ENCODE measurements around the gene CASTOR1. TPM values are rescaled to one million over a fixed set of nuclear protein-coding genes. Genes with fewer than 3 reads are reported as not detected.

CASTOR1 gene
- total RNA-seq, 2 experiments from 2014 or later, result 3.6 to 4.0 TPM

GRCh38 chr22:30290342-30291057, 1.2 kb upstream of the CASTOR1 start:
- no peak for DNase-seq
- Mint-ChIP-seq H3K9me3 (no peaks in the 10 kb centered on the region), H3K4me3 (peak overlapping the region; percentile 76), H3K27me3 (no peaks in the 10 kb centered on the region), H3K27ac (peak overlapping the region; percentile 69), H3K36me3 (peaks cover 9% of the 10 kb centered on the region), H3K4me1 (ENCODE audit: low read depth) (peaks cover 24% of the 10 kb centered on the region)
- ChIA-PET CTCF (interaction anchor here (1.2 to 9.4 kb wide), 11 partner anchors 9 to 186 kb away, joined by 4 to 414 read pairs (median 45); partner anchors contain the start of genes MTFP1, OSM, RNF215 and TBC1D10A), POLR2A (interaction anchor here (0.7 to 3.3 kb wide), 8 partner anchors 12 to 97 kb away, joined by 3 to 31 read pairs (median 4); partner anchors contain the start of genes CCDC157, RNF215, SF3A1 and TBC1D10A)
- intact Hi-C loops (cut with micrococcal nuclease), result no loop called here

GRCh38 chr22:30289980-30290313, 642 bp upstream of the CASTOR1 start:
- H3K27me3 Mint-ChIP-seq, result no peaks in the 10 kb centered on the region
- ChIA-PET POLR2A (interaction anchor here (0.7 to 3.3 kb wide), 6 partner anchors 12 to 97 kb away, joined by 3 to 31 read pairs (median 10); partner anchors contain the start of genes CCDC157, RNF215, SF3A1 and TBC1D10A), CTCF (interaction anchor here (2.7 to 9.4 kb wide), 12 partner anchors 10 to 185 kb away, joined by 8 to 414 read pairs (median 43); partner anchors contain the start of genes MTFP1, OSM, RNF215 and TBC1D10A)
- intact Hi-C loops (cut with micrococcal nuclease), result loop anchor here (1.0 to 2.0 kb wide), 4 partner anchors 15 to 195 kb away; partner anchors contain the start of genes CCDC157 and SF3A1
- H3K4me3 Mint-ChIP-seq, result peak overlapping the region; percentile 76
- no peak for DNase-seq
- peaks cover 22% of the 10 kb centered on the region for H3K4me1 Mint-ChIP-seq (ENCODE audit: low read depth)
- H3K9me3 Mint-ChIP-seq, result no peaks in the 10 kb centered on the region
- H3K27ac Mint-ChIP-seq, result peak overlapping the region; percentile 69
- peaks cover 9% of the 10 kb centered on the region for H3K36me3 Mint-ChIP-seq

GRCh38 chr22:30288419-30289140, 725 bp downstream of the CASTOR1 start:
- ChIA-PET CTCF (interaction anchor here (0.7 to 9.4 kb wide), 64 partner anchors 8 to 285 kb away, joined by 3 to 414 read pairs (median 7); partner anchors contain the start of genes CCDC157, MTFP1, OSM and RNF215), POLR2A (interaction anchor here (0.7 to 3.3 kb wide), 11 partner anchors 22 to 148 kb away, joined by 3 to 31 read pairs (median 6); partner anchors contain the start of genes CCDC157, OSM, RNF215 and SEC14L2)
- DNase-seq, result no peak
- H3K27me3 Mint-ChIP-seq, result no peaks in the 10 kb centered on the region
- H3K36me3 Mint-ChIP-seq, result peaks cover 6% of the 10 kb centered on the region
- H3K4me3 Mint-ChIP-seq, result peak overlapping the region; percentile 76
- intact Hi-C loops (cut with micrococcal nuclease), result loop anchor here (1.0 to 2.0 kb wide), 5 partner anchors 17 to 196 kb away; partner anchors contain the start of genes CCDC157 and SF3A1
- peaks cover 22% of the 10 kb centered on the region for H3K4me1 Mint-ChIP-seq (ENCODE audit: low read depth)
- no peak overlapping the region for H3K27ac Mint-ChIP-seq
- no peaks in the 10 kb centered on the region for H3K9me3 Mint-ChIP-seq

- intact Hi-C loops (cut with micrococcal nuclease), result loop anchor here (1.0 to 2.0 kb wide), 7 partner anchors 25 to 197 kb away; partner anchors contain the start of genes CCDC157, RNF215 and SF3A1
- H3K9me3 Mint-ChIP-seq, result no peaks in the 10 kb centered on the region
- H3K36me3 Mint-ChIP-seq, result peaks cover 6% of the 10 kb centered on the region
- peaks cover 28% of the 10 kb centered on the region for H3K4me1 Mint-ChIP-seq (ENCODE audit: low read depth)
- H3K4me3 Mint-ChIP-seq, result peak overlapping the region; percentile 76
- DNase-seq, result peak; percentile 93
- no peaks in the 10 kb centered on the region for H3K27me3 Mint-ChIP-seq
- ChIA-PET CTCF (interaction anchor here (0.7 to 9.4 kb wide), 71 partner anchors 8 to 284 kb away, joined by 3 to 414 read pairs (median 6); partner anchors contain the start of genes CCDC157, MTFP1, OSM and RNF215), POLR2A (interaction anchor here (0.6 to 3.3 kb wide), 11 partner anchors 21 to 149 kb away, joined by 3 to 31 read pairs (median 6); partner anchors contain the start of genes CCDC157, OSM, RNF215 and SEC14L2)
- H3K27ac Mint-ChIP-seq, result no peak overlapping the region
These were observed 1.5 kb downstream of the CASTOR1 start for GRCh38 chr22:30287648-30288418.

GRCh38 chr22:30286813-30287647, 2.3 kb downstream of the CASTOR1 start:
- Mint-ChIP-seq H3K4me3 (no peak overlapping the region), H3K9me3 (no peaks in the 10 kb centered on the region), H3K4me1 (ENCODE audit: low read depth) (peaks cover 34% of the 10 kb centered on the region), H3K36me3 (peaks cover 3% of the 10 kb centered on the region), H3K27ac (no peak overlapping the region), H3K27me3 (no peaks in the 10 kb centered on the region)
- intact Hi-C loops (cut with micrococcal nuclease), result loop anchor here (1.0 kb wide), 4 partner anchors 24 to 179 kb away; partner anchors contain the start of gene RNF215
- CTCF ChIA-PET, result interaction anchor here (0.8 to 9.4 kb wide), 70 partner anchors 7 to 219 kb away, joined by 3 to 414 read pairs (median 7); partner anchors contain the start of genes CCDC157, MTFP1, OSM and RNF215
- POLR2A ChIA-PET, result interaction anchor here (0.6 to 3.3 kb wide), 7 partner anchors 20 to 105 kb away, joined by 3 to 31 read pairs (median 6); partner anchors contain the start of genes CCDC157, OSM, RNF215 and SF3A1
- peak; percentile 93 for DNase-seq

- H3K4me1 Mint-ChIP-seq (ENCODE audit: low read depth), result peaks cover 35% of the 10 kb centered on the region
- H3K4me3 Mint-ChIP-seq, result no peak overlapping the region
- DNase-seq, result no peak
- no peak overlapping the region for H3K27ac Mint-ChIP-seq
- no peaks in the 10 kb centered on the region for H3K27me3 Mint-ChIP-seq
- ChIA-PET CTCF (interaction anchor here (0.6 to 9.4 kb wide), 18 partner anchors 14 to 201 kb away, joined by 3 to 154 read pairs (median 6); partner anchors contain the start of genes MTFP1, OSM, RNF215 and SEC14L2), POLR2A (interaction anchor here (1.1 kb wide), 1 partner anchor 70 kb away, joined by 3 read pairs; the partner anchor contains the start of genes CCDC157 and SF3A1)
- H3K36me3 Mint-ChIP-seq, result peaks cover 3% of the 10 kb centered on the region
- intact Hi-C loops (cut with micrococcal nuclease), result no loop called here
- no peaks in the 10 kb centered on the region for H3K9me3 Mint-ChIP-seq
These were observed 3.0 kb downstream of the CASTOR1 start for GRCh38 chr22:30286331-30286730.

- Mint-ChIP-seq H3K27ac (no peak overlapping the region), H3K4me3 (no peak overlapping the region), H3K4me1 (ENCODE audit: low read depth) (peaks cover 35% of the 10 kb centered on the region), H3K27me3 (no peaks in the 10 kb centered on the region), H3K36me3 (peaks cover 2% of the 10 kb centered on the region), H3K9me3 (no peaks in the 10 kb centered on the region)
- ChIA-PET CTCF (interaction anchor here (0.6 to 9.4 kb wide), 18 partner anchors 15 to 202 kb away, joined by 3 to 154 read pairs (median 5); partner anchors contain the start of genes MTFP1, OSM, RNF215 and SEC14L2), POLR2A (interaction anchor here (0.6 to 1.1 kb wide), 2 partner anchors 71 to 137 kb away, joined by 3 read pairs; partner anchors contain the start of genes CCDC157 and SF3A1)
- intact Hi-C loops (cut with micrococcal nuclease), result no loop called here
- DNase-seq, result no peak
These were observed 3.5 kb downstream of the CASTOR1 start for GRCh38 chr22:30285846-30286200.

- Mint-ChIP-seq H3K9me3 (no peaks in the 10 kb centered on the region), H3K36me3 (peaks cover 2% of the 10 kb centered on the region), H3K4me3 (no peak overlapping the region), H3K27me3 (no peaks in the 10 kb centered on the region), H3K4me1 (ENCODE audit: low read depth) (peaks cover 34% of the 10 kb centered on the region), H3K27ac (no peak overlapping the region)
- POLR2A ChIA-PET, result interaction anchor here (0.6 to 1.5 kb wide), 3 partner anchors 18 to 137 kb away, joined by 3 read pairs; partner anchors contain the start of genes CCDC157 and SF3A1
- DNase-seq, result no peak
- CTCF ChIA-PET, result interaction anchor here (0.9 to 9.4 kb wide), 17 partner anchors 16 to 202 kb away, joined by 3 to 154 read pairs (median 5); partner anchors contain the start of genes MTFP1, OSM, RNF215 and SEC14L2
- intact Hi-C loops (cut with micrococcal nuclease), result no loop called here
These were observed 4.0 kb downstream of the CASTOR1 start for GRCh38 chr22:30285176-30285845.

- no peak overlapping the region for H3K4me3 Mint-ChIP-seq
- H3K27ac Mint-ChIP-seq, result no peak overlapping the region
- no peak for DNase-seq
- ChIA-PET CTCF (interaction anchor here (0.9 to 9.4 kb wide), 8 partner anchors 22 to 201 kb away, joined by 3 to 154 read pairs (median 10); partner anchors contain the start of genes OSM and RNF215), POLR2A (interaction anchor here (1.5 kb wide), 1 partner anchor 17 kb away, joined by 3 read pairs; no protein-coding TSS in a partner anchor)
- H3K4me1 Mint-ChIP-seq (ENCODE audit: low read depth), result peaks cover 30% of the 10 kb centered on the region
- no peaks in the 10 kb centered on the region for H3K9me3 Mint-ChIP-seq
- intact Hi-C loops (cut with micrococcal nuclease), result no loop called here
- H3K36me3 Mint-ChIP-seq, result peaks cover 2% of the 10 kb centered on the region
- H3K27me3 Mint-ChIP-seq, result no peaks in the 10 kb centered on the region
These were observed 4.6 kb downstream of the CASTOR1 start for GRCh38 chr22:30284666-30285065.
